ENCODE data around the gene HDAC9.

Gene HDAC9

GRCh38 chr7:18520450-18521235 is 25.1 kb downstream of the HDAC9 start:
- H3K9me3 ChIP-seq (ENCODE audit: low read depth, low read length): no peaks in the 10 kb centered on the region
- TF ChIP-seq FOXP2 (optimal IDR thresholded peaks at IDR 0.05; ENCODE audit: control extremely low read depth, extremely low read length, insufficient read depth) (no peak), POLR2AphosphoS5 (IDR thresholded peaks at IDR 0.05; ENCODE audit: borderline replicate concordance, low read depth, low read length) (no peak), EZH2 (IDR thresholded peaks at IDR 0.05) (no peak)
- no peak for DNase-seq (ENCODE audit: low read depth, low spot score)
- H3K27ac ChIP-seq: peak overlapping the region; percentile 0; the same call in 1 of the 2 replicates
- H3K36me3 ChIP-seq (ENCODE audit: insufficient read depth, low read length): no peaks in the 10 kb centered on the region
- H3K4me3 ChIP-seq: no peak overlapping the region
- no peak overlapping the region for H3K9ac ChIP-seq (ENCODE audit: insufficient read length)

GRCh38 chr7:18521236-18521589 is 25.7 kb downstream of the HDAC9 start:
- DNase-seq (ENCODE audit: low read depth, low spot score): no peak
- Histone ChIP-seq H3K27ac (peak overlapping the region; percentile 0; the same call in 1 of the 2 replicates), H3K9me3 (ENCODE audit: low read depth, low read length) (no peaks in the 10 kb centered on the region), H3K4me3 (no peak overlapping the region), H3K36me3 (ENCODE audit: insufficient read depth, low read length) (no peaks in the 10 kb centered on the region), H3K9ac (ENCODE audit: insufficient read length) (no peak overlapping the region)
- TF ChIP-seq EZH2 (IDR thresholded peaks at IDR 0.05): no peak
- TF ChIP-seq POLR2AphosphoS5 (IDR thresholded peaks at IDR 0.05; ENCODE audit: borderline replicate concordance, low read depth, low read length): no peak
- TF ChIP-seq FOXP2 (optimal IDR thresholded peaks at IDR 0.05; ENCODE audit: control extremely low read depth, extremely low read length, insufficient read depth): no peak

- TF ChIP-seq FOXP2 (optimal IDR thresholded peaks at IDR 0.05; ENCODE audit: control extremely low read depth, extremely low read length, insufficient read depth) (no peak), POLR2AphosphoS5 (IDR thresholded peaks at IDR 0.05; ENCODE audit: borderline replicate concordance, low read depth, low read length) (no peak), EZH2 (IDR thresholded peaks at IDR 0.05) (no peak)
- no peaks in the 10 kb centered on the region; the same call in 1 of the 2 replicates for H3K36me3 ChIP-seq (ENCODE audit: insufficient read depth, low read length)
- H3K9ac ChIP-seq (ENCODE audit: insufficient read length): no peak overlapping the region
- no peaks in the 10 kb centered on the region for H3K9me3 ChIP-seq (ENCODE audit: low read depth, low read length)
- no peak overlapping the region for H3K27ac ChIP-seq
- no peak overlapping the region for H3K4me3 ChIP-seq
- DNase-seq (ENCODE audit: low read depth, low spot score): no peak
Observed at GRCh38 chr7:18521945-18522566, 26.5 kb downstream of the HDAC9 start.

GRCh38 chr7:18524248-18524647 is 28.7 kb downstream of the HDAC9 start:
- DNase-seq (ENCODE audit: low read depth, low spot score): no peak
- Histone ChIP-seq H3K36me3 (ENCODE audit: insufficient read depth, low read length) (no peaks in the 10 kb centered on the region; the same call in 1 of the 2 replicates), H3K4me3 (no peak overlapping the region), H3K9ac (ENCODE audit: insufficient read length) (no peak overlapping the region), H3K27ac (no peak overlapping the region), H3K9me3 (ENCODE audit: low read depth, low read length) (no peaks in the 10 kb centered on the region; the same call in 1 of the 2 replicates)
- TF ChIP-seq POLR2AphosphoS5 (IDR thresholded peaks at IDR 0.05; ENCODE audit: borderline replicate concordance, low read depth, low read length): no peak
- no peak for TF ChIP-seq EZH2 (IDR thresholded peaks at IDR 0.05)

GRCh38 chr7:18526368-18526878 is 30.9 kb downstream of the HDAC9 start:
- H3K27ac ChIP-seq: no peak overlapping the region
- no peaks in the 10 kb centered on the region; the same call in 1 of the 2 replicates for H3K36me3 ChIP-seq (ENCODE audit: insufficient read depth, low read length)
- H3K9me3 ChIP-seq (ENCODE audit: low read depth, low read length): no peaks in the 10 kb centered on the region; the same call in 1 of the 2 replicates
- no peak overlapping the region for H3K4me3 ChIP-seq
- H3K9ac ChIP-seq (ENCODE audit: insufficient read length): no peak overlapping the region
- no peak for TF ChIP-seq FOXP2 (optimal IDR thresholded peaks at IDR 0.05; ENCODE audit: control extremely low read depth, extremely low read length, insufficient read depth)
- no peak for TF ChIP-seq EZH2 (IDR thresholded peaks at IDR 0.05)
- no peak for TF ChIP-seq POLR2AphosphoS5 (IDR thresholded peaks at IDR 0.05; ENCODE audit: borderline replicate concordance, low read depth, low read length)
- no peak for DNase-seq (ENCODE audit: low read depth, low spot score)

GRCh38 chr7:18529239-18529638 is 33.7 kb downstream of the HDAC9 start:
- no peak for DNase-seq (ENCODE audit: low read depth, low spot score)
- H3K4me3 ChIP-seq: no peak overlapping the region
- no peaks in the 10 kb centered on the region; the same call in 1 of the 2 replicates for H3K36me3 ChIP-seq (ENCODE audit: insufficient read depth, low read length)
- no peaks in the 10 kb centered on the region; the same call in 1 of the 2 replicates for H3K9me3 ChIP-seq (ENCODE audit: low read depth, low read length)
- H3K27ac ChIP-seq: no peak overlapping the region
- no peak for TF ChIP-seq POLR2AphosphoS5 (IDR thresholded peaks at IDR 0.05; ENCODE audit: borderline replicate concordance, low read depth, low read length)
- TF ChIP-seq EZH2 (IDR thresholded peaks at IDR 0.05): no peak
- no peak for TF ChIP-seq FOXP2 (optimal IDR thresholded peaks at IDR 0.05; ENCODE audit: control extremely low read depth, extremely low read length, insufficient read depth)
- H3K9ac ChIP-seq (ENCODE audit: insufficient read length): no peak overlapping the region

- Histone ChIP-seq H3K9ac (ENCODE audit: insufficient read length) (no peak overlapping the region), H3K27ac (peak overlapping the region; percentile 83; the same call in 1 of the 2 replicates), H3K9me3 (ENCODE audit: low read depth, low read length) (no peaks in the 10 kb centered on the region; the same call in 1 of the 2 replicates), H3K36me3 (ENCODE audit: insufficient read depth, low read length) (no peaks in the 10 kb centered on the region; the same call in 1 of the 2 replicates), H3K4me3 (peak overlapping the region; percentile 26; the same call in 1 of the 2 replicates)
- DNase-seq (ENCODE audit: low read depth, low spot score): no peak
- no peak for TF ChIP-seq FOXP2 (optimal IDR thresholded peaks at IDR 0.05; ENCODE audit: control extremely low read depth, extremely low read length, insufficient read depth)
- TF ChIP-seq POLR2AphosphoS5 (IDR thresholded peaks at IDR 0.05; ENCODE audit: borderline replicate concordance, low read depth, low read length): no peak
- no peak for TF ChIP-seq EZH2 (IDR thresholded peaks at IDR 0.05)
Observed at GRCh38 chr7:18530224-18531179, 35.0 kb downstream of the HDAC9 start.

Measured in SK-N-MC (cell line).